Measurements from ENCODE around the gene ZNF727. TPM values are rescaled to one million over a fixed set of nuclear protein-coding genes. Genes with fewer than 3 reads are reported as not detected.
"Not testable (repeated sequence)": the region's sequence is repeated elsewhere in the genome, so short reads cannot be mapped to it uniquely, and the experiment has no call there.

The ZNF727 gene
- not detected in 2 replicates for total RNA-seq
- polyA plus RNA-seq = not detected in 2 replicates

GRCh38 chr7:64045301-64046040 lies at the start of gene ZNF727:
Gene ZNF727, plus strand, starts transcription at chr7:64045434. Its CDS starts 188 bp downstream, at chr7:64045622.
- TF ChIP-seq EZH2phosphoT487 (IDR thresholded peaks at IDR 0.05; ENCODE audit: low read depth, severe bottlenecking, unreplicated experiment) (no peak), EZH2 (IDR thresholded peaks at IDR 0.05; ENCODE audit: borderline replicate concordance) (no peak)
- TF ChIP-seq, protein P1, sequence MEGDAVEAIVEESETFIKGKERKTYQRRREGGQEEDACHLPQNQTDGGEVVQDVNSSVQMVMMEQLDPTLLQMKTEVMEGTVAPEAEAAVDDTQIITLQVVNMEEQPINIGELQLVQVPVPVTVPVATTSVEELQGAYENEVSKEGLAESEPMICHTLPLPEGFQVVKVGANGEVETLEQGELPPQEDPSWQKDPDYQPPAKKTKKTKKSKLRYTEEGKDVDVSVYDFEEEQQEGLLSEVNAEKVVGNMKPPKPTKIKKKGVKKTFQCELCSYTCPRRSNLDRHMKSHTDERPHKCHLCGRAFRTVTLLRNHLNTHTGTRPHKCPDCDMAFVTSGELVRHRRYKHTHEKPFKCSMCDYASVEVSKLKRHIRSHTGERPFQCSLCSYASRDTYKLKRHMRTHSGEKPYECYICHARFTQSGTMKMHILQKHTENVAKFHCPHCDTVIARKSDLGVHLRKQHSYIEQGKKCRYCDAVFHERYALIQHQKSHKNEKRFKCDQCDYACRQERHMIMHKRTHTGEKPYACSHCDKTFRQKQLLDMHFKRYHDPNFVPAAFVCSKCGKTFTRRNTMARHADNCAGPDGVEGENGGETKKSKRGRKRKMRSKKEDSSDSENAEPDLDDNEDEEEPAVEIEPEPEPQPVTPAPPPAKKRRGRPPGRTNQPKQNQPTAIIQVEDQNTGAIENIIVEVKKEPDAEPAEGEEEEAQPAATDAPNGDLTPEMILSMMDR (IDR thresholded peaks at IDR 0.05; ENCODE audit: poor library complexity) = no peak
- 90% methylated on average over 31 of the region's 33 CpGs for WGBS (ENCODE audit: low lambda C conversion rate, missing lambda C conversion rate)
- Histone ChIP-seq H2AFZ (no peak within 1 kb of the TSS), H3K27me3 (no peaks in the 10 kb centered on the region), H3K27ac (no peak within 1 kb of the TSS), H3K4me1 (ENCODE audit: insufficient read depth) (no peaks in the 10 kb centered on the region), H3K9me3 (ENCODE audit: low read depth) (no peaks in the 10 kb centered on the region), H3K9me2 (replicated peaks; ENCODE audit: insufficient read depth) (no peaks in the 10 kb centered on the region), H3K36me3 (replicated peaks; ENCODE audit: insufficient read depth, low read depth) (no peaks in the 10 kb centered on the region), H3K79me2 (no peaks in the 10 kb centered on the region), H3K4me3 (no peak within 1 kb of the TSS), H3K4me2 (no peak within 1 kb of the TSS), H4K20me1 (ENCODE audit: insufficient read depth, poor library complexity, severe bottlenecking) (no peaks in the 10 kb centered on the region)
- DNase-seq (ENCODE audit: low spot score) = no peak

DNA sequence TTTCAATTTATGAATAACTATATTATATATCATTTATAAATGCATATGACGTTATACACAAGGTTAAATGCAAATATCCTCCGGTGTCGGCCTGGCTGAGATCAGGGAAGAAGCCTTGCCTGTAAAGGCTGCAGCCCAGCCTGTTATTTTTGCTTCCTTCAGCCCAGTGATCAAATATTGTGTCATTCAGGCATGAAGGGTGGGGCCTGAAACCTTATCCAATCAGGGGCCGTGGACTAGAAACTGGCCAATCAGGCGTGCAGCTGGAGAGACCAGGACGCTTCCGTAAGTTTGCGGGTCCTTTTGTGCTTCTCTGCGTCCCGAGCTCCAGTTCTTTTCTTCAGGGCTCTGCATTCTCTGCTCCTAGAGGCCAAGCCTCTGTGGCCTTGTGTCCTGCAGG lies 46.7 kb upstream of the ZNF727 start, which contains the start of gene ZNF722:
TSS of gene ZNF722 (plus strand) at position 301 of the 400 bp plus-strand sequence. CDS start 113 bp downstream, outside the sequence.
- no peak within 1 kb of the TSS for H3K4me3 ChIP-seq
- no peak within 1 kb of the TSS for H2AFZ ChIP-seq
- H3K27me3 ChIP-seq = no peaks in the 10 kb centered on the region
- WGBS (ENCODE audit: low lambda C conversion rate, missing lambda C conversion rate) = 87% methylated on average over 10 of the region's 10 CpGs
- H3K9me2 ChIP-seq (replicated peaks; ENCODE audit: insufficient read depth) = no peaks in the 10 kb centered on the region
- DNase-seq (ENCODE audit: low spot score) = no peak
- no peaks in the 10 kb centered on the region for H4K20me1 ChIP-seq (ENCODE audit: insufficient read depth, poor library complexity, severe bottlenecking)
- H3K4me2 ChIP-seq = no peak within 1 kb of the TSS
- H3K27ac ChIP-seq = no peak within 1 kb of the TSS
- TF ChIP-seq EZH2phosphoT487 (IDR thresholded peaks at IDR 0.05; ENCODE audit: low read depth, severe bottlenecking, unreplicated experiment) (no peak), EZH2 (IDR thresholded peaks at IDR 0.05; ENCODE audit: borderline replicate concordance) (no peak)
- TF ChIP-seq, protein P1 (IDR thresholded peaks at IDR 0.05; ENCODE audit: poor library complexity) = no peak
- no peaks in the 10 kb centered on the region for H3K36me3 ChIP-seq (replicated peaks; ENCODE audit: insufficient read depth, low read depth)
- H3K79me2 ChIP-seq = no peaks in the 10 kb centered on the region
- no peaks in the 10 kb centered on the region for H3K9me3 ChIP-seq (ENCODE audit: low read depth)
- no peaks in the 10 kb centered on the region for H3K4me1 ChIP-seq (ENCODE audit: insufficient read depth)

DNA sequence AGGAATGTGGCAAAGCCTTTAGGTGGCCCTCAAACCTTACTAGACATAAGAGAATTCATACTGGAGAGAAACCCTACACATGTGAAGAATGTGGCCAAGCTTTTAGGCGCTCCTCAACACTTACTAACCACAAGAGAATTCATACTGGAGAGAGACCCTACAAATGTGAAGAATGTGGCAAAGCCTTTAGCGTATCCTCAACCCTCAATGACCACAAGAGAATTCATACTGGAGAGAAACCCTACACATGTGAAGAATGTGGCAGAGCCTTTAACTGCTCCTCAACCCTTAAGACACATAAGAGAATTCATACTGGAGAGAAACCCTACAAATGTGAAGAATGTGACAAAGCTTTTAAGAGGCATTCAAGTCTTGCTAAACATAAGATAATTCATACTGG lies 29.7 kb upstream of the ZNF727 start:
- not testable (repeated sequence) for H3K36me3 ChIP-seq (replicated peaks; ENCODE audit: insufficient read depth, low read depth); H3K79me2 ChIP-seq; H3K4me2 ChIP-seq; H3K9me2 ChIP-seq (replicated peaks; ENCODE audit: insufficient read depth); H2AFZ ChIP-seq; DNase-seq (ENCODE audit: low spot score); H3K4me3 ChIP-seq; H3K27ac ChIP-seq; H3K4me1 ChIP-seq (ENCODE audit: insufficient read depth); H3K27me3 ChIP-seq; H4K20me1 ChIP-seq (ENCODE audit: insufficient read depth, poor library complexity, severe bottlenecking)
- 79% methylated on average over 2 of the region's 2 CpGs for WGBS (ENCODE audit: low lambda C conversion rate, missing lambda C conversion rate)
- H3K9me3 ChIP-seq (ENCODE audit: low read depth) = peaks cover 13% of the 10 kb centered on the region

DNA sequence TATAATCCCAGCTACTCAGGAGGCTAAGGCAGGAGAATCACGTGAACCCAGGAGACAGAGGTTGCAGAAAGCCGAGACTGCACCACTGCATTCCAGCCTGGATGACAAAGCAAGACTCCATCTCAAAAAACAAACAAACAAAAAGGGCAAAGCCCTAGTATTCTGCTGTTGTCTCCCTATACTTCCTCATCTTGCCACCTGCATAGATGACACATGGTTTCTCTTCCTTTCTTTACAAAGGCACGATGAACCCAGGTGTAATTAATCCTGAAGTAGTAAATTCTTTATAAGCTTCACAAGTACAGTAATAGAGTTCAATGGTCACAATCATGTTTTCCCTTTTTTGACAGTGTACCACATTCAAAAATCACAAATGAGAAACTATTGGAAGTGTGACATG lies 9.8 kb upstream of the ZNF727 start:
- Histone ChIP-seq H3K4me3 (no peak overlapping the region), H3K27me3 (no peaks in the 10 kb centered on the region), H3K36me3 (replicated peaks; ENCODE audit: insufficient read depth, low read depth) (no peaks in the 10 kb centered on the region), H3K4me2 (no peak overlapping the region), H3K9me3 (ENCODE audit: low read depth) (no peaks in the 10 kb centered on the region), H4K20me1 (ENCODE audit: insufficient read depth, poor library complexity, severe bottlenecking) (no peaks in the 10 kb centered on the region), H3K9me2 (replicated peaks; ENCODE audit: insufficient read depth) (no peaks in the 10 kb centered on the region), H2AFZ (no peak overlapping the region), H3K79me2 (no peaks in the 10 kb centered on the region), H3K27ac (no peak overlapping the region), H3K4me1 (ENCODE audit: insufficient read depth) (no peaks in the 10 kb centered on the region)
- whole genome bisulfite sequencing (ENCODE audit: low lambda C conversion rate, missing lambda C conversion rate) = 57% methylated on average over 3 of the region's 3 CpGs
- TF ChIP-seq, protein P1 (IDR thresholded peaks at IDR 0.05; ENCODE audit: poor library complexity) = no peak
- TF ChIP-seq EZH2phosphoT487 (IDR thresholded peaks at IDR 0.05; ENCODE audit: low read depth, severe bottlenecking, unreplicated experiment) = no peak
- TF ChIP-seq EZH2 (IDR thresholded peaks at IDR 0.05; ENCODE audit: borderline replicate concordance) = no peak
- no peak for DNase-seq (ENCODE audit: low spot score)
